22Rv1 (cell line): ENCODE measurements around the gene HBG2.

Experiments used
- H3K27ac ChIP-seq: fragments of 450-650 bp; 2 replicates; pipeline ENCODE4 v1.5.1; 2017
- CTCF ChIP-seq: fragments of 450-650 bp; IDR thresholded peaks from 2 replicates; pipeline ENCODE4 v1.5.1; 2017; ENCODE audit warnings: mild to moderate bottlenecking
- ZFX ChIP-seq: fragments of 450-650 bp; IDR thresholded peaks from 2 replicates; pipeline ENCODE4 v1.6.1; 2017; ENCODE audit warnings: antibody characterized with exemption, borderline replicate concordance

HBG2 gene

DNA sequence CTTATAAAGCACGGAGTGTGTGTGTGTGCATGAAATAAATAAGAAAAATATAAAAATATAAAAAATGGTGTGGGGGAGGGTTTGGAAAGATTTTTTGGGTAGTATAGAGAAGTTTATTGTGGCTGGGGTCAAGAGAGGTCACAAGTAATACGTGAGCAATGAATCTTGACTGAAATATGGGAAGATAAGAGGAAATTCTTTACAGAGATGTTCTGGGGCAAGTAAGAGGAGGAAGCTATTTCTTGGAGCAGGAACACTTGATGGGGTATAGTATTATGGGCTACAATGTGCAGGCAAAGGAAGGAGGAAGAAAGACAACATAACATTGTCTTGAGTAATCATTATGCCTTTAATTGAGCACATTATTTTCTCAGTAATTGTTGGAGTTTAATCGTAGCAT, 22.4 kb downstream of the HBG2 start:
- TF ChIP-seq CTCF: no peak
- no peak for TF ChIP-seq ZFX
- H3K27ac ChIP-seq: no peak overlapping the region

GRCh38 chr11:5231111-5231510, 23.5 kb downstream of the HBG2 start:
- TF ChIP-seq CTCF (no peak), ZFX (no peak)
- no peak overlapping the region for H3K27ac ChIP-seq

DNA sequence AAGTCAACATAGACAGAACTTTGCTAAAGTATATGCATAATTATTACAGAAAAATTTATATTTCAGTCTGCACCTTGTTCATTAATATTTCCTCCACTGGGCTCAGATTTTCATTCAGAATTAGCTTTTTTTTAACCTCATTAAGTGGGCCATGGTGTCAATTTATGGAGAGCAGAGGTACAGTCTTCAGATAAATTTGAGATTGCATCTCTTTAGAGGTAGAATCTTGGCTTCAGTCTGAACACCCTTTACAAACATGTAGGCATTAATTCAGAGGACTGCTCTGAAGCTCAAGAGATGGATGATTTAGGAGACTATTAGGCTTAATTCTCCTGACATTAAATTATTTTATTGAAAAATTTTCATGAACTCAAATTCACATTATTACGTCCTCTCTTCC, 24.3 kb downstream of the HBG2 start:
- TF ChIP-seq CTCF: no peak
- TF ChIP-seq ZFX: no peak
- no peak overlapping the region for H3K27ac ChIP-seq

DNA sequence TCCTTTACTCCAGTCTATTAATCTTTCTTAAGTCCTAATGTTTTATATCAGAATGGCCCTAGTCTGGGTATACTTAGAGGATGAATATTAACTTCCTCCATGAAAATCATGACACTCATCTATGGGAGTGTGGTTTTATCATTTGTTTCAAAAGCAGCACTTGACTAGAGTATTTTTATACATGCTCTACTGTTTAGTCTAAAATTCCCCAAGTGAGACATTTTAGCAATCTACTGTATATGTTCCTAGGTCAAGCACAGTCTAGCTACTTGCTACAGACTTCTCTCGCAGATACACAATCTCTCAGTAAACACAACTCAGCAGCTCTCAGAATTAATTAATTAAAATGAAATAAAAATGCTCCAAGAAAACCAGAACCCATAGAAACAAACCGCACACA, 24.8 kb downstream of the HBG2 start:
- H3K27ac ChIP-seq: no peak overlapping the region
- TF ChIP-seq ZFX: no peak
- TF ChIP-seq CTCF: no peak

DNA sequence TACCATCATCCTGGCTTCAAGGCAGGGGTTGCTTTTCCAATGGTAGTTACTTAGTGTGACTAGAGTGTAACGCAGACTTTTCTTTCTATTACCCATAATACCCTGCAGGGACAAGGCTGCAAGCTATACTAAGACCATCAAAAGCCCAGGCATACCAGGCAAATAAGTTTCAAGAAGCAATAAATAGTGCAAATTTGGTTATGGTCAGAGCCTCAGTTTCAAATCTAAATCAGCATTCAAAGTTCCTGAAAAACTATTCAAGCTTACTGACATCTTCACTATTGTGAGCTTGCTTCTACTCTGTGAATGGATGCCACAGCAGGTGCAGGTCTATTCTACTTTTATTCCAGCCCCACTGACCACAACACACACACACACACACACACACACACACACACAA, 25.2 kb downstream of the HBG2 start:
- H3K27ac ChIP-seq: no peak overlapping the region
- TF ChIP-seq ZFX: no peak
- no peak for TF ChIP-seq CTCF

- H3K27ac ChIP-seq: no peak overlapping the region
Observed at GRCh38 chr11:5228124-5228523, 26.5 kb downstream of the HBG2 start.

GRCh38 chr11:5227681-5228080, 26.9 kb downstream of the HBG2 start:
- no peak overlapping the region for H3K27ac ChIP-seq
- TF ChIP-seq CTCF (no peak), ZFX (no peak)

More at GRCh38 chr11:5228124-5228523, 26.5 kb downstream of the HBG2 start:
- TF ChIP-seq CTCF: no peak
- no peak for TF ChIP-seq ZFX
